Mesothelial cell of epicardium (in vitro differentiated cells): ENCODE results near the gene SH3RF3. TPM values are rescaled to one million over a fixed set of nuclear protein-coding genes. Genes with fewer than 3 reads are reported as not detected.

ENCODE experiments used
- DNase-seq, 2 experiments: peaks; one replicate each; pipeline ENCODE4 v3.0.0; 2021; ENCODE audit warnings: low spot score in 2 of 2; ENCODE audit not compliant: unreplicated experiment in 2 of 2
- H3K27ac Mint-ChIP-seq: 2 replicates; pipeline ENCODE4 v1.8.0; 2021; ENCODE audit warnings: mixed read lengths
- H3K27me3 Mint-ChIP-seq: 2 replicates; pipeline ENCODE4 v1.8.0; 2021; ENCODE audit warnings: low read depth, mixed read lengths
- H3K36me3 Mint-ChIP-seq: 2 replicates; pipeline ENCODE4 v1.8.0; 2021; ENCODE audit warnings: mixed read lengths
- H3K4me1 Mint-ChIP-seq: 2 replicates; pipeline ENCODE4 v1.8.0; 2021; ENCODE audit warnings: mixed read lengths
- H3K4me3 Mint-ChIP-seq: 2 replicates; pipeline ENCODE4 v1.8.0; 2021; ENCODE audit warnings: mild to moderate bottlenecking, moderate library complexity, mixed read lengths
- H3K9me3 Mint-ChIP-seq: 2 replicates; pipeline ENCODE4 v1.8.0; 2021; ENCODE audit warnings: mixed read lengths
- total RNA-seq: library from RNA; stranded (reverse); gene quantifications from 3 replicates; pipeline ENCODE4 v1.2.1, GENCODE V29; 2021
- TF ChIP-seq, protein P1 (sequence below): fragments of 200-600 bp; sonication (generic); IDR thresholded peaks from one replicate; pipeline ENCODE4 v1.5.0; 2021; ENCODE audit warnings: antibody characterized with exemption; ENCODE audit not compliant: unreplicated experiment

The SH3RF3 gene
- total RNA-seq, 1 donor from 2014 or later: 2.7 TPM

DNA sequence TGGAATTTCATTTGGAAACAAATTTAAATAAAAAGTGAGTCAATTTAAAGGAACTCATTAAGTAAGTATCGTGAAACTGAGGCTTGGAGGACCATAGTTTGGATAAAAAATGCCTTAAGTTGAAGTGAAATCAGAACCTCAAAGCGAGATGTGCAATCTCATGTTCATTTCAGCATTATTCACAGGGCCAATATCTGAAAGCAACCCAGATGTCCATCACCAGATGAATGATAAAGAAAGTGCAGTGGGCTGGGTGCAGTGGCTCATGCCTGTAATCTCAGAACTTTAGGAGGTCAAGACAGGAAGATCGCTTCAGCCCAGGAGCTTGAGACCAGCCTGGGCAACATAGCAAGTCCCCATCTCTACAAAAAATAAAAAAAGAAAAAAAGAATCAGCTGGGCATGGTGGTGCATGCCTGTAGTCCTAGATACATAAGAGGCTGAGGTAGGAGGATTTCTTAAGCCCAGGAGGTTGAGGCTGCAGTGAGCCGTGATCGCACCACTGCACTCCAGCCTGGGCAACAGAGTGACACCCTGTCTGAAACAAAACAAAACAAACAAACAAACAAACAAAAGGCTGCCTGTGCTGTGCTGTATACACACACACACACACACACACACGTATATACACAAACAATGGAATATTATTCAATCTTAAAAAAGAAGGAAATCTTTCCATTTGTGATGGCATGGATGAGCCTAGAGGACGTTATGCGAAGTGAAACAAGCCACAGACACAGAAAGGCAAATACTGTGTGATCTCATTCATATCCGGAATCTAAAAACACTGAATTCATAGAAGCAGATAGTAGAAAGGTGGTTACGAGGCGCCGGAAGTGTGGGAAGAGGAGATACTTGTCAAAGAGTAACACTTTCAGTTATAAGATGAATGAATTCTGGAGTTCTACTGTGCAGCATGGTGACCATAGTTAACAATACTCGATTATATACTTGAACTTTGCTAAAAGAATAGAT is 14.5 kb downstream of the SH3RF3 start:
- no peaks in the 10 kb centered on the region for H3K9me3 Mint-ChIP-seq
- TF ChIP-seq, protein P1, sequence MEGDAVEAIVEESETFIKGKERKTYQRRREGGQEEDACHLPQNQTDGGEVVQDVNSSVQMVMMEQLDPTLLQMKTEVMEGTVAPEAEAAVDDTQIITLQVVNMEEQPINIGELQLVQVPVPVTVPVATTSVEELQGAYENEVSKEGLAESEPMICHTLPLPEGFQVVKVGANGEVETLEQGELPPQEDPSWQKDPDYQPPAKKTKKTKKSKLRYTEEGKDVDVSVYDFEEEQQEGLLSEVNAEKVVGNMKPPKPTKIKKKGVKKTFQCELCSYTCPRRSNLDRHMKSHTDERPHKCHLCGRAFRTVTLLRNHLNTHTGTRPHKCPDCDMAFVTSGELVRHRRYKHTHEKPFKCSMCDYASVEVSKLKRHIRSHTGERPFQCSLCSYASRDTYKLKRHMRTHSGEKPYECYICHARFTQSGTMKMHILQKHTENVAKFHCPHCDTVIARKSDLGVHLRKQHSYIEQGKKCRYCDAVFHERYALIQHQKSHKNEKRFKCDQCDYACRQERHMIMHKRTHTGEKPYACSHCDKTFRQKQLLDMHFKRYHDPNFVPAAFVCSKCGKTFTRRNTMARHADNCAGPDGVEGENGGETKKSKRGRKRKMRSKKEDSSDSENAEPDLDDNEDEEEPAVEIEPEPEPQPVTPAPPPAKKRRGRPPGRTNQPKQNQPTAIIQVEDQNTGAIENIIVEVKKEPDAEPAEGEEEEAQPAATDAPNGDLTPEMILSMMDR: no peak
- peaks cover 3% of the 10 kb centered on the region for H3K4me1 Mint-ChIP-seq
- no peak for DNase-seq
- no peaks in the 10 kb centered on the region for H3K36me3 Mint-ChIP-seq
- peaks cover 35% of the 10 kb centered on the region for H3K27me3 Mint-ChIP-seq
- no peak overlapping the region for H3K4me3 Mint-ChIP-seq
- H3K27ac Mint-ChIP-seq: no peak overlapping the region

DNA sequence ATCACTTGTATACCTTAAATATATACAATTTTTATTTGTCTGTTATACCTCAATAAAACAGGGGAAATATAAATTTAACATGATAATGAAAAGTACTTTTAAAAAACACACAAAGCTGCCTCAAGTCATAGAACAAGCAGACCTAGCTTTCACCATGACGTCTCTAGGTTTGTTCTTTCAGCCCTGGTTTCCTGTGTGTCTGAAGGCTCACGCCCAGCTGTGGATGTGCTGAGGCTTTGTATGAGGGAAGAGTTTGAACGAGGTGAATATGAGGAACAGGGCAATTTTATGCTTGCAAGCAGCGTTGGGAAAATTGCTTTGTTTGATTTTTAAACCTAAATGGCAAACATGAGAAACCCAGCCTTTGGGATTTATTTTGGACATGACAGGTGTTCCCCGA is 15.3 kb downstream of the SH3RF3 start:
- Mint-ChIP-seq H3K4me1 (no peaks in the 10 kb centered on the region), H3K36me3 (no peaks in the 10 kb centered on the region), H3K9me3 (no peaks in the 10 kb centered on the region), H3K4me3 (no peak overlapping the region), H3K27me3 (peaks cover 36% of the 10 kb centered on the region), H3K27ac (no peak overlapping the region)
- TF ChIP-seq, protein P1: no peak
- no peak for DNase-seq

DNA sequence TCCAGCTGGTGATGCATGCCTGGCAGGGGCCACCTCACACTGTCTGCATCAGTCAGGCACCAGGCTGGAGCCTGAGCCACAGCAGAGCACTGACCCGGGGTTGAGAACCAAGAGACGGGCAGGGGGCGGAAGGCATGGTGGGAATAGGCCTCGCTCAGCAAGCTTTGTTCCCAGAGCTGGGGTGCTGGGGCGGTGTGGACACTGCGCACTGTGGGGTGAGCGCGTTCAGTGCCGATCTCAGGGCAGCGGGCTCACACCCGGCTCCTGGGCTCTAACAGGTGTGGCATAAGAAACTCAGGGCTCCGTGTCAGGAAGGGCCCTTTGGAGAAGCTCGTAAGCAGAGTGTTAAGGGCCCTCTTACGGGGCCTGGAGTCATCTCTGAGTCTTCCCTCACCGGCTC is 15.7 kb downstream of the SH3RF3 start:
- Mint-ChIP-seq H3K36me3 (no peaks in the 10 kb centered on the region), H3K9me3 (no peaks in the 10 kb centered on the region), H3K27ac (no peak overlapping the region), H3K4me3 (no peak overlapping the region), H3K27me3 (peaks cover 35% of the 10 kb centered on the region), H3K4me1 (no peaks in the 10 kb centered on the region)
- no peak for DNase-seq
- TF ChIP-seq, protein P1: no peak

DNA sequence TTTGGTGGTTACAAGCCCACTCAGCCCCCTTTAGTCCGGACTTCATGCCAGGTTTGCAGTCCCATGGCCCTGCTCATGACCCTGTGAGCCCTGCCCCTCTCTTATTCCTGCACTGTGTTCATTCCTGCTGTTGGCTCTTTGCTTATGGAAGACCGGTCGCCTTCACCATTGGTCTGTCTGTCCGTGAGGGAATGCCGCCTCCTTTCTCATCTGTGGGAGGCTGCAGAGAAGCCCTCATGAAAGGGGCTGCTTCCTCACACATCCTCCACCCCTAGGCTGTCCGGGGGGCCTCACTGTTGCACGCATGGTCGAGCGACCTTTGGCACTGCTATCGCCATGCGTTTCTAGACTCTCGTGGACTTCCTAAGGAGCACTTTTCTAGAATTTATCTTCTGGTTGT is 16.3 kb downstream of the SH3RF3 start:
- TF ChIP-seq, protein P1: no peak
- Mint-ChIP-seq H3K9me3 (no peaks in the 10 kb centered on the region), H3K36me3 (no peaks in the 10 kb centered on the region), H3K4me1 (no peaks in the 10 kb centered on the region), H3K27me3 (peaks cover 34% of the 10 kb centered on the region), H3K27ac (no peak overlapping the region), H3K4me3 (no peak overlapping the region)
- no peak for DNase-seq

DNA sequence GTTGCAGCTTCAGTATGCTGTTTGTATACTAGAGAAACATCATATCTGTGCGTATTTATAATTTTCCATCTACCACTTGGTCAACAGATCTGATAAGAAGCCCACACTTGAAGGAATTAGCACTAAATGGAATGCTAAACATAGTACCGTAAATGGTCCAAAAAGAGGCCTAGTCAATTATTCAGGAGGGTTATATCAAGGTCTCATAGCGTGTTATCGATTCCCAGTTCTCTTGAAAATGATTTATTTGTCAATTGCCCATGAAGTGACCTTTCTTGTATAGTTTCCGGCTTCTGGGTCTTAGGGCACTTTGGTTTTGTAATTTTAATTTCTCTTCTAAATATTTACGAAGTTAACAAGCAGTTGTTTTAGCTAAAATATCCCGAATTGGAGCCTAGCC is 18.4 kb downstream of the SH3RF3 start:
- TF ChIP-seq, protein P1: no peak
- H3K27me3 Mint-ChIP-seq: peaks cover 26% of the 10 kb centered on the region
- no peak overlapping the region for H3K4me3 Mint-ChIP-seq
- no peak overlapping the region for H3K27ac Mint-ChIP-seq
- H3K36me3 Mint-ChIP-seq: no peaks in the 10 kb centered on the region
- H3K4me1 Mint-ChIP-seq: no peaks in the 10 kb centered on the region
- H3K9me3 Mint-ChIP-seq: no peaks in the 10 kb centered on the region
- no peak for DNase-seq
